C4-2B (cell line): Measurements from ENCODE around the gene HLTF.

Experiments
- CTCF ChIP-seq: fragments of 450-650 bp; conservative IDR thresholded peaks from 2 replicates; pipeline ENCODE4 v1.5.1; 2017; ENCODE audit warnings: mild to moderate bottlenecking
- ZFX ChIP-seq: fragments of 450-650 bp; IDR thresholded peaks from 2 replicates; pipeline ENCODE4 v1.6.1; 2017

GRCh38 chr3:149009732-149010131, 76.6 kb downstream of the HLTF start:
- TF ChIP-seq CTCF (no peak), ZFX (no peak)
